ENCODE results near the gene ITPRIPL2.

- TF ChIP-seq BHLHE40 (IDR thresholded peaks at IDR 0.05; ENCODE audit: borderline replicate concordance) (no peak), SP1 (IDR thresholded peaks at IDR 0.05) (no peak), ARNT (IDR thresholded peaks at IDR 0.05) (no peak), SUZ12 (IDR thresholded peaks at IDR 0.05) (no peak)
These were observed 56.4 kb downstream of the ITPRIPL2 start for GRCh38 chr16:19170043-19170655.
